Colonic mucosa (tissue), 4 donors: ENCODE data around the gene PPP1CC. TPM values are rescaled to one million over a fixed set of nuclear protein-coding genes. Genes with fewer than 3 reads are reported as not detected.
A peak's percentile ranks its signal among the peaks of the same experiment; 100 is the strongest.

ENCODE experiments used
- DNase-seq: peaks from one replicate; pipeline ENCODE4 v3.0.0-alpha.2; 2020
- H3K27ac ChIP-seq: fragments of 200-600 bp; one replicate; pipeline ENCODE4 v1.8.0; 2021
- H3K27me3 ChIP-seq: fragments of 200-600 bp; one replicate; pipeline ENCODE4 v1.8.0; 2021
- H3K36me3 ChIP-seq: fragments of 200-600 bp; one replicate; pipeline ENCODE4 v1.8.0; 2021
- H3K4me1 ChIP-seq: fragments of 200-600 bp; one replicate; pipeline ENCODE4 v1.8.0; 2021; ENCODE audit warnings: mild to moderate bottlenecking
- H3K4me3 ChIP-seq: fragments of 200-600 bp; one replicate; pipeline ENCODE4 v1.8.0; 2021
- H3K9ac ChIP-seq, 2 donors: one replicate each; pipeline ENCODE4 v1.7.0; 2013; ENCODE audit warnings: control low read depth in 2 of 2, low read depth in 2 of 2, low read length in 2 of 2
- H3K9me3 ChIP-seq: fragments of 200-600 bp; one replicate; pipeline ENCODE4 v1.8.0; 2021
- CTCF ChIP-seq: fragments of 200-600 bp; IDR thresholded peaks from one replicate; pipeline ENCODE4 v1.8.0; 2022; ENCODE audit warnings: antibody characterized with exemption, mild to moderate bottlenecking
- intact Hi-C: fragments of 100-400 bp; cut with DNase I; formaldehyde crosslinking; loops from one replicate; pipeline ENCODE4 v1.14.1; 2022
- total RNA-seq, 2 donors: library from RNA; stranded (reverse); fragmentation: NEBNext Ultra II Directional in 1 of 2; extraction: Animal tissue kit (Norgen Biotek cat#: 25700) in 1 of 2; gene quantifications; one replicate each; pipeline ENCODE4 v1.2.1, GENCODE V29; 2021
- donor health status: healthy.
- donor health status: DM: no; HTN: no; CAD: no.
- donor health status: DM: no; HTN: no; CAD: no.

PPP1CC gene
- total RNA-seq, 2 donors from 2014 or later, result 170 to 198 TPM

GRCh38 chr12:110698171-110698902, 44.4 kb downstream of the PPP1CC start:
- H3K9me3 ChIP-seq, result no peaks in the 10 kb centered on the region
- intact Hi-C loops, result loop anchor here (10.0 kb wide), 2 partner anchors 74 to 184 kb away; no protein-coding TSS in a partner anchor
- H3K9ac ChIP-seq, result no peak overlapping the region
- H3K36me3 ChIP-seq, result no peaks in the 10 kb centered on the region
- no peaks in the 10 kb centered on the region for H3K4me1 ChIP-seq
- H3K27ac ChIP-seq, result peak overlapping the region; percentile 27
- TF ChIP-seq CTCF, result peak; percentile 60
- H3K27me3 ChIP-seq, result no peaks in the 10 kb centered on the region
- no peak overlapping the region for H3K4me3 ChIP-seq
- peak; percentile 69 for DNase-seq

GRCh38 chr12:110697236-110697635, 45.5 kb downstream of the PPP1CC start:
- no peak for DNase-seq
- Histone ChIP-seq H3K27ac (no peak overlapping the region), H3K4me3 (no peak overlapping the region), H3K27me3 (no peaks in the 10 kb centered on the region), H3K9me3 (no peaks in the 10 kb centered on the region), H3K4me1 (no peaks in the 10 kb centered on the region), H3K36me3 (no peaks in the 10 kb centered on the region), H3K9ac (no peak overlapping the region)
- intact Hi-C loops, result loop anchor here (10.0 kb wide), 2 partner anchors 72 to 182 kb away; no protein-coding TSS in a partner anchor
- no peak for TF ChIP-seq CTCF

GRCh38 chr12:110696283-110696682, 46.4 kb downstream of the PPP1CC start:
- DNase-seq, result no peak
- no peak for TF ChIP-seq CTCF
- intact Hi-C loops, result loop anchor here (10.0 kb wide), 2 partner anchors 71 to 181 kb away; no protein-coding TSS in a partner anchor
- H3K36me3 ChIP-seq, result no peaks in the 10 kb centered on the region
- no peaks in the 10 kb centered on the region for H3K4me1 ChIP-seq
- H3K27ac ChIP-seq, result no peak overlapping the region
- H3K9ac ChIP-seq, result no peak overlapping the region
- no peaks in the 10 kb centered on the region for H3K9me3 ChIP-seq
- H3K4me3 ChIP-seq, result no peak overlapping the region
- no peaks in the 10 kb centered on the region for H3K27me3 ChIP-seq

GRCh38 chr12:110694330-110694901, 48.3 kb downstream of the PPP1CC start:
- Histone ChIP-seq H3K4me3 (no peak overlapping the region), H3K9ac (no peak overlapping the region), H3K9me3 (no peaks in the 10 kb centered on the region), H3K27me3 (no peaks in the 10 kb centered on the region), H3K36me3 (no peaks in the 10 kb centered on the region), H3K27ac (no peak overlapping the region), H3K4me1 (no peaks in the 10 kb centered on the region)
- no peak for DNase-seq
- intact Hi-C loops, result loop anchor here (10.0 kb wide), 2 partner anchors 70 to 180 kb away; no protein-coding TSS in a partner anchor
- no peak for TF ChIP-seq CTCF

GRCh38 chr12:110693731-110694130, 49.0 kb downstream of the PPP1CC start:
- no peak overlapping the region for H3K4me3 ChIP-seq
- intact Hi-C loops, result loop anchor here (10.0 kb wide), 2 partner anchors 69 to 179 kb away; no protein-coding TSS in a partner anchor
- no peaks in the 10 kb centered on the region for H3K9me3 ChIP-seq
- H3K4me1 ChIP-seq, result no peaks in the 10 kb centered on the region
- no peaks in the 10 kb centered on the region for H3K36me3 ChIP-seq
- no peak overlapping the region for H3K9ac ChIP-seq
- DNase-seq, result no peak
- TF ChIP-seq CTCF, result no peak
- H3K27ac ChIP-seq, result no peak overlapping the region
- H3K27me3 ChIP-seq, result no peaks in the 10 kb centered on the region
